UCSD-AML1 (cell line): ENCODE data around the gene PCDHA12.
"Not testable (repeated sequence)": the region's sequence is repeated elsewhere in the genome, so short reads cannot be mapped to it uniquely, and the experiment has no call there.

Experiments
- DNase-seq: peaks from one replicate; lab custom pipeline; 2025; ENCODE audit not compliant: unreplicated experiment; lab: John Stamatoyannopoulos, UW

The PCDHA12 gene

GRCh38 chr5:140857177-140857986 is 17.7 kb upstream of the PCDHA12 start:
- no peak for DNase-seq

GRCh38 chr5:140857987-140858240 is 17.2 kb upstream of the PCDHA12 start:
- DNase-seq, result no peak

- no peak for DNase-seq
These were observed 12.4 kb upstream of the PCDHA12 start for GRCh38 chr5:140862441-140863295.

- no peak for DNase-seq
These were observed 6.2 kb upstream of the PCDHA12 start, which contains the start of gene PCDHA11 for GRCh38 chr5:140868721-140869554. Gene PCDHA11, plus strand, starts transcription at chr5:140868957. Its CDS starts 147 bp downstream, at chr5:140869104.

- DNase-seq, result no peak
These were observed 5.6 kb upstream of the PCDHA12 start for GRCh38 chr5:140869555-140869886.

GRCh38 chr5:140870221-140871201 is 4.6 kb upstream of the PCDHA12 start:
- DNase-seq, result no peak

- not testable (repeated sequence) for DNase-seq
These were observed 1.6 kb downstream of the PCDHA12 start for GRCh38 chr5:140876541-140877261.

- no peak for DNase-seq
These were observed 2.1 kb downstream of the PCDHA12 start for GRCh38 chr5:140877262-140877581.

- DNase-seq, result no peak
These were observed 6.9 kb downstream of the PCDHA12 start, which contains the start of gene PCDHA13 for GRCh38 chr5:140881889-140882590. Gene PCDHA13, plus strand, starts transcription at chr5:140882124. Its CDS starts 145 bp downstream, at chr5:140882269.

GRCh38 chr5:140882591-140882899 is 7.4 kb downstream of the PCDHA12 start:
- DNase-seq, result no peak

- no peak for DNase-seq
These were observed 8.3 kb downstream of the PCDHA12 start for GRCh38 chr5:140883373-140883772.

- no peak for DNase-seq
These were observed 9.0 kb downstream of the PCDHA12 start for GRCh38 chr5:140883927-140884697.

GRCh38 chr5:140916325-140916724 is 41.2 kb downstream of the PCDHA12 start:
- no peak for DNase-seq

GRCh38 chr5:140923601-140924000 is 48.5 kb downstream of the PCDHA12 start:
- no peak for DNase-seq

GRCh38 chr5:140925806-140926442 is 50.8 kb downstream of the PCDHA12 start, which contains the start of gene PCDHAC1:
Gene PCDHAC1, plus strand, starts transcription at chr5:140926299. Its CDS starts 594 bp downstream, at chr5:140926893.
- no peak for DNase-seq

GRCh38 chr5:140926443-140927227 is 51.5 kb downstream of the PCDHA12 start:
- no peak for DNase-seq

- DNase-seq, result no peak
These were observed 52.1 kb downstream of the PCDHA12 start for GRCh38 chr5:140927228-140927573.
